ENCODE measurements around the gene ATP2B2.
"Not testable (repeated sequence)": the region's sequence is repeated elsewhere in the genome, so short reads cannot be mapped to it uniquely, and the experiment has no call there.

Gene ATP2B2

GRCh38 chr3:10317311-10317960 is 187.9 kb downstream of the ATP2B2 start:
- DNase-seq: no peak

DNA sequence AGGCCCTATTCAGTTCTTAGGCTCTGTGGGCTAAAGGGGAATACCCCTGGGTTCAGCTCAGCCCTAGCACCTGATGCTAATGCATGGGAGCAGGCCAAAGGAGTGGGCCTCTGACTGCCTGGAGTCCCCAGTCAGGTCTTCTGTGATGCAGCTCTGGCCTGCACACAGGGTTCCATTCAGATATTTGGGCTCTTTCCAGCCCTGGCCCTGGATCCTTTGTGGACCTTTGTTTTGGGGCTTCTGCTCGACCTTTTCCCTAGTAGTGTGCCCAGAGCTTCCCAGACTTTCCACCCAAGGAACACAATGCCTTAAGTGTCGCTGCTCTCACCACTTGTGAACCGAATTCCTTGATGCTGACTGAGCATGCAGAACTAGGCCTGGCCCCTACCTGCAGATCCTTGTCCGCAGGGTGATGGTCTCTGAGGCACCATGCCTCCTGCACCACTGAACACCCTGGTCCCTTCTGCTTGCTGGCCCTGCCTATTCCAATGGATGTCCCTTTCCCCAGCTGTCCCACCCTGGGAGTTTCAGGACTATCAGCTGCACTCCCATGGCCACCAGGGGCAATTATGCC is 189.5 kb downstream of the ATP2B2 start:
- no peak for DNase-seq

DNA sequence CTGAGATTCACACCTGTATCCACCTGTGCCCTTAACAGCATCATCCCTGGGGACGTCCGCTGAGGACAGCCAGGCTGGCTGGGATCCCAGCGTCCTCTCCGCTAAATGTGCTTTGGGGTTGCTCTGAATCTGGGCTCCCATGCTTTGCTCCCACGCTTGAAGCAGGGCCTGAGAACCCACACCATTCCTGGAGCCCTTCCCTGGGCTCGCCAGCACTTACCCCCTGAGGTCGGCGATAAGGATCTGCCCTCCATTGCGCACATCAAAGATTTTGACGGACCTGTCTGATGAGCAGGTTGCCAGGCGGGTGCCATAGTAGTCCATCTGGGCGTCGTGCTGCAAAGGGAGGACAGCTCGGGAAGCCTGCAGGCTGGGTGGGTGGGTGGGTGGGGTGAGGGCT is 190.3 kb downstream of the ATP2B2 start:
- no peak for DNase-seq

GRCh38 chr3:10312861-10313260 is 192.5 kb downstream of the ATP2B2 start:
- no peak for DNase-seq

GRCh38 chr3:10312391-10312790 is 193.0 kb downstream of the ATP2B2 start:
- no peak for DNase-seq

DNA sequence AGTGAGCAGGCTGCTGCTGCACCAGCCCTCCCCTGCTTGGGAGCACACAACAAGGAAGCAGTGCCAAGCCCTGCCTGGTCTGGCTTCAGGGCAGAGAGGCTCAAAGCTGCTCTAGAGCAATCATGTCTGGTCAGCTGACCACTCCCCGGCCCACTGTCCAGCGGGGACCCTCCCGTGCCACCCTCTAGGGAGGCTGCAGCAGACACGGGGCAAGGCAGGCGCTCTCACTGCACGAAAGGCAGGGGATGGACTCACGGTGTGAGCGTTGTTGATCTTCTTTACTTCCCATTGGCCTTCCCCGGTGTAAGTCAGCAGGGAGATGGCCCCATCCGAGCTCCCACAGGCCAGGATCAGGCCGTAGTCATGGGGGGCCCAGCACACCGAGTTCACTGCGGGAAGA is 193.7 kb downstream of the ATP2B2 start:
- no peak for DNase-seq

DNA sequence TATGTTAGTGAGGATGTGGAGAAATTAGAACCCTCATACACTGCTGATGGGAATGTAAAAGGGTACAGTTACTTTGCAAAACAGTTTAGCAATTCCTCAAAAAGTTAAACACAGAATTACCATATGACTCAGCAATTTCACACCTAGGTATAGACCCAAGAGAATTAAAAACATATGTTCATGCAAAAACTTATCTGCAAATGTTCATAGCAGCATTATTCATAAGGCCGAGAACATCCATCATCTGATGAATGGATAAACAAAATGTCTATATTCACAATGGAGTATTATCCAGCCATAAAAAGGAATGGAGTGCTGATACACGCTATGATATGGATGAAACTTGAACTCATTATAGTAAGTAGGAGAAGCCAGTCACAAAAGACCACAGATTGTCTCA is 194.8 kb downstream of the ATP2B2 start:
- no peak for DNase-seq

DNA sequence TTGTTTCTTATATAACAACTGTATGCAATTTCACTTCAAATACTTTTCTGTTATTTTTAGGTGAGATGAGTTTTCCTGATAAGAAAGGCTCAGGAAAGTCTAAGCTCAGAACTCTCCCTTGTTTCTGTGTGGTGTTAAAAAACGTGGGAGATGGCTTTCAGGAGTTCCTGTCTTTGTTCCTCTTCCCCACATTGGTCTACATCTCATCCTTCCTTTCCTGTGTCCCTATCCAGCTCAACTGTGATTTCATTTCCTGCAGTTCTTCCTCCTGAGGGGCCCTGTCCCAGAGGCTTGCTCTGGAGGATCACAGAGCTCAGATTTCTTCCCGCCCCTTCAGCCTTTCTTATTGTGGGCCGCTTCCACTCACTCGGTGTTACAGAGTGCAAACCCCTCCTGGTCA is 195.7 kb downstream of the ATP2B2 start:
- DNase-seq: no peak

DNA sequence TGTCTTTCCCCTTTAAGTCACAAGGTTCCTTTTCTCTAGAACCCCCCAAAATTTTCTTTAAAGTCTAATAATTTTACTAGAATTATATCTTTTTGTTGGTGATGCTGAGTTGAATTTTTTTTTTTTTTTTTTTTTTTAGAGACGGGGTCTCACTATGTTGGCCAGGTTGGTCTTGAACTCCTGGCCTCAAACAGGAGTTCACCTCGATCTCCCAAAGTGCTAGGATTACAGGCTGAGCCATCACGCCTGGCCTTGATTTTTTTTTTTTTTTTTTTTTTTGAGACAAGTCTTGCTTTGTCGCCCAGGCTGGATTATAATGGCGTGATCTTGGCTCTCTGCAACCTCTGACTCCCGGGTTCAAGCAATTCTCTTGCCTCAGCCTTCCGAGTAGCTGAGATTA is 196.7 kb downstream of the ATP2B2 start:
- DNase-seq: no peak

GRCh38 chr3:10306156-10306555 is 199.2 kb downstream of the ATP2B2 start:
- DNase-seq: no peak

DNA sequence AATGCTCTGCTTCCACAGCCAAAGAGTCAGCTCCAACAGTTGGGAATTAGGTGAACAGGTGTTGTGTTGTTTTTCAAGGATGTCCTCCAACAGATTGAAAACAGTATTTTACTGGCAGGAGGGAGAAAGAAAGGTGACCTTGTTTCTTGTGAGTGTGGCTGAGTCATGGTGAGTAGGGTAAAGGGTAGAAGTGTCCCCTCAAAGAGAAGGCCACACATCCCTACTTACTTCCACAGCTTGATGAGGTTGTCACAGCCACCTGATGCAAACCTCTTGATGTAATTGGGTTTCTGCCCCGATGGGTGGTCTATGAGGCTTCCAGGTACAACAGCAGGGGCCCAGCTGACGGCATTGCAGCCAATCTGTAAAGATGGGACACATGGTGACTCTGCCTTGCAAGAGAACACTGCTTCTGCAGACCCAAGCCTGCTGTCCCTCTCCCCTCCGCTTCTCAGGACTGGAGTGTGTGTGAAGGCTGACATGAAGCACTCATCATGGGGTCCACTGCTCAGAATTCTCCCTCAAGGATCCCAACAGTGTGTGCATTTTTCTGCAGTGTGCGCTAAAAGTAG is 200.0 kb downstream of the ATP2B2 start:
- DNase-seq: peak; percentile 45

- no peak for DNase-seq
These were observed 200.5 kb downstream of the ATP2B2 start for GRCh38 chr3:10304905-10305304.

DNA sequence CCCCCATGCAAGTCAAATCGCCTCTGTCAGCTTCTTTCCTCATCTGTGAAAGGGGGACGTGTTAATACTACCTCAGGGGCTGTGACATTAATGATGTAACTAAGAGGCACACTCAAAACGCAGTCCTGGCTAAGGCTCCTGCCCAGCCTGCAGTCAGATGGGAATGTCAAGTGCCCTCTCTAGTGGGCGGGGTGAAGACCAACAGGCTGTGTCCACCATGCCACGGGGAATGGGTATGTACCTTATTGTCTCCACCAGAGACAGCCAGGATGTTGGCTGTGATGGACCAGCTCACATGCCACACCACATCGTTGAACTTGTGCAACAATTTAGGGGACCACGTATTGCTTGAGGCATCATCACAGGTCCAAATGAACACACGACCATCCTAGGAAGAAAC is 201.6 kb downstream of the ATP2B2 start:
- no peak for DNase-seq

DNA sequence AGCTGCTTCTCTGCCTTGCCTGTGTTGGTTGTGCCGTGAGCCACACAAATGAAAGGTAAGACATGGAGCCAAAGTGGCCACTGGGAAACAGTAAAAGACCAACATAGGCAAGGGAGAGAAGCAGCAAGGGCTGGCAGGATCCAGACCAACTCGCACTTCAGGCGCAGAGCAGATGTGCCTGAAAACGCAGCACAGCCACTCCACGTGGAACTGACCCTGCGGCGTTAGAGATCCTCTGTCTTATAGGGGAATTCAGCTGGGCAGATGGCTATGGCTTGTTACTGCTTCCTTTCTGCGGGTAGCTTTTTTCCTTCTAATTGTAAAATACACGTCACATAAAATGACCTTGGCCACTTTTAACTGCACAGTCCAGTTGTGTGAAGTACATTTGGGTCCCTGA is 202.3 kb downstream of the ATP2B2 start:
- DNase-seq: no peak

- no peak for DNase-seq
These were observed 205.3 kb downstream of the ATP2B2 start for GRCh38 chr3:10300087-10300486.

GRCh38 chr3:10299679-10300078 is 205.7 kb downstream of the ATP2B2 start:
- peak; percentile 9 for DNase-seq

DNA sequence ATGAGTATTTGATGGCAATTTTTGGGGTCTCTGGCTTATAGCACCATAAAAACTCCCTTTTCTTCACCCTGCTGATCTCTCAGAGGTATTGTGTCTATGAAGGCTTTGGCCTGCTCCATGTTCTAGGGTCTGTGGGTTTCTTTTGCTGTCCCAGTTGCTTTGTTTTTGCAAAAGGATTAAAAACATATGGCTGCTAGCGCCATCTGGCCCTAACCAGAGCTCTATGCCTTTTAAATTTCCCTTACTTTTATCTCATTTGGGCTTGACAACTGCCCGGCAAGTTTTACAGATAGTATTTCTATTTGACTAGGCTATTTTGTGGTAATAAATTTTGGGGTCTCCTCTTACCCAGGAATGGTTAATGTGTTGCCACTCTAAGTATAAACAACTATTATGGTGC is 206.2 kb downstream of the ATP2B2 start:
- peak; percentile 42 for DNase-seq

- DNase-seq: not testable (repeated sequence)
These were observed 207.3 kb downstream of the ATP2B2 start for GRCh38 chr3:10298064-10298463.

- no peak for DNase-seq
These were observed 211.3 kb downstream of the ATP2B2 start for GRCh38 chr3:10294030-10294586.

DNA sequence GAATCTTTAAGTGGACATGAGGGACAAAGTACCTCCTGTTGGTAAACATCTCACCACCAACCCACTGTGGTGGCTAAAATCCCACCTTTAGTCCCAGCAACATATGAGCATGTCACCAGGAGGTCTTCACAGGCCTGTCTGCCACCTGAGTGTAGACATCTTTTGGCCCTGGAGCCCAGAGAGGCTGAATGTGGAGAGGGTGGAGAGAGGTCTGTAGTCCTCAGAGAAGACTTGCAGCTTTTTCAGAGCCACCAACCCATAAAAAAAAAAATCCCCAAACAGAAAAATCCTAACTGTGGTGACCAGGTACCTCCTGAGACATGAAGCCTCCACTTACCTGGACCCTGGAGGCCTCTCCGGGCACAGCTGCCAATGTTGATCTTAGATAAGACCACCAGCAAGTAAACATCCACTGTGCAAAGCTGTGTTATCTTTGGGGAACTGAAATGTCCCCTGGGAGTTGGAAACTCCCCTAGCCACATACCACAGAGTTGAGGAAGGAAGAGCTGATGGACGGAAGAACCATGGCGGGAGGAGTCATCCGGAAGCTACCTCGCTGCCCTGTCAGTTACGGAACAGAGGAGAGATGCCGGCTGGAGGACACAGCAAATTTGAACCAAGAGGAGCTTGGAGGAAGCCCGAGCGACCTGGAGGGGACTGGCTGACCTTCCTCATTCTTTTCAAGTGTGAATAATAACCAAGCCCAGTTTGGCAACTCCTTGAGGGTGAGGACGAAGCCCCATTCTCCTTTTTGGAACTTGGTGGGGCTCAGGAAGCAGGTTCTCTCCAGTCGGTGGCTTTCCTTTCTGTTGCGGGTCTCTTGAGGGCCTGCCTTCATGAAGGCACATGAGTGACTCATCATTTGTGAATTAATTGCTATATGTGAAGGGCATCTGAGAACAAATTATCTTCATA is 212.6 kb downstream of the ATP2B2 start, which contains the start of gene GHRL:
Gene GHRL (minus strand): TSS at position 443 of the 915 bp plus-strand sequence. CDS start 2,767 bp downstream, outside the sequence.
- DNase-seq: no peak

GRCh38 chr3:10291641-10292040 is 213.7 kb downstream of the ATP2B2 start:
- DNase-seq: no peak

DNA sequence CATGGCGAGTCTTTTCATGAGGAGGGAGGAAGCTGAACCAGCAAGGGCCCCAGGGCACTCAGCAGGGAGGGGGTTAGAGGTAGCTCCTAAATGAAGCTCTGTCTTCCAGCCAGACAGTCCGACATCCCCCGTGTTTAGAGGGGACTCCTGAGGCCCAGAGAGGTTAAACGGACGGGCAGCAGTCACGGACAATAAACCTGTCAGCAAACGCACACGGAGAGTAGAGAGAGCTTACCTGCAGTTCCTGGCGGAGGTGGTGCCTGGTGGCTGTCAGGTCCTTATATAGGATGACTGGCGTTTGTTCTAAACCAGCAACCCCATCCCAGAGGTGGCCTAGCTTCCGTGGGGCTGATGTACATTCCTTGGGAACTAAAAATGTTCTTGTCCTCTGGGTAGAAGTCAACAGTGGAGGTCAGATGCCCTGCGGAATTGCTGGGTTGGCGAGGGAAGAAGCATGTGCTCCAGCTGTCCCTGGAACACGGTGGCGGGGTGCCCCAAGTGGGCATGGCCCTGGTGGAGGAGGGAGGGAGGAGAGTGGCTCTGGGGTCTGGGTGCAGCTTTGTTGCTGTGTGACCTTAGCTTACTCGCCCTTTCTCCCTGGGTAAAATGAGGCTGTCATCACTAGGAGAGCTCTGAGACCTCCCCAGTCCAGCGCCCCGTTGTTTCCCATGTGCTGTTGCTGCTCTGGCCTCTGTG is 214.8 kb downstream of the ATP2B2 start:
- no peak for DNase-seq

All from DMS 273 treated with DMSO at 0.1 percent for 48 hours (cell line).